ENCODE measurements around the gene ITSN1.

DNA sequence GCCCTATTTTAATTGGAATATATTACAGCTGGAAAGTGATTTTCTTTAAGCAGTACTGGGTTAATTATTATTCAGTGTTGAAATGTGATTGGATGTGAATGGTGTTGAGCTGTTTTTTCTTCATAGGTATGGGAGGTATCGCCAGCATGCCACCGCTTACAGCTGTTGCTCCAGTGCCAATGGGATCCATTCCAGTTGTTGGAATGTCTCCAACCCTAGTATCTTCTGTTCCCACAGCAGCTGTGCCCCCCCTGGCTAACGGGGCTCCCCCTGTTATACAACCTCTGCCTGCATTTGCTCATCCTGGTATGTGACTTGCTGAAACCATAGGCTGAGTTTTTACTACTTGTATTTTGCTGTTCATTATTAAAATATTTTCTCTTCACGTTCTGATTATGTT lies 107.7 kb downstream of the ITSN1 start:
- TF ChIP-seq SIN3A (IDR thresholded peaks at IDR 0.05; ENCODE audit: borderline replicate concordance, insufficient read depth, low read depth, low read length) (no peak), POLR2AphosphoS5 (IDR thresholded peaks at IDR 0.05; ENCODE audit: low read depth, low read length) (no peak)
- TF ChIP-seq, protein P1, sequence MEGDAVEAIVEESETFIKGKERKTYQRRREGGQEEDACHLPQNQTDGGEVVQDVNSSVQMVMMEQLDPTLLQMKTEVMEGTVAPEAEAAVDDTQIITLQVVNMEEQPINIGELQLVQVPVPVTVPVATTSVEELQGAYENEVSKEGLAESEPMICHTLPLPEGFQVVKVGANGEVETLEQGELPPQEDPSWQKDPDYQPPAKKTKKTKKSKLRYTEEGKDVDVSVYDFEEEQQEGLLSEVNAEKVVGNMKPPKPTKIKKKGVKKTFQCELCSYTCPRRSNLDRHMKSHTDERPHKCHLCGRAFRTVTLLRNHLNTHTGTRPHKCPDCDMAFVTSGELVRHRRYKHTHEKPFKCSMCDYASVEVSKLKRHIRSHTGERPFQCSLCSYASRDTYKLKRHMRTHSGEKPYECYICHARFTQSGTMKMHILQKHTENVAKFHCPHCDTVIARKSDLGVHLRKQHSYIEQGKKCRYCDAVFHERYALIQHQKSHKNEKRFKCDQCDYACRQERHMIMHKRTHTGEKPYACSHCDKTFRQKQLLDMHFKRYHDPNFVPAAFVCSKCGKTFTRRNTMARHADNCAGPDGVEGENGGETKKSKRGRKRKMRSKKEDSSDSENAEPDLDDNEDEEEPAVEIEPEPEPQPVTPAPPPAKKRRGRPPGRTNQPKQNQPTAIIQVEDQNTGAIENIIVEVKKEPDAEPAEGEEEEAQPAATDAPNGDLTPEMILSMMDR (IDR thresholded peaks at IDR 0.05), result no peak
